Measurements from ENCODE around the gene CLMN. TPM values are rescaled to one million over a fixed set of nuclear protein-coding genes. Genes with fewer than 3 reads are reported as not detected.

The CLMN gene
- total RNA-seq, 4 donors from 2014 or later = 3.8 to 10.0 (median 5.3) TPM

DNA sequence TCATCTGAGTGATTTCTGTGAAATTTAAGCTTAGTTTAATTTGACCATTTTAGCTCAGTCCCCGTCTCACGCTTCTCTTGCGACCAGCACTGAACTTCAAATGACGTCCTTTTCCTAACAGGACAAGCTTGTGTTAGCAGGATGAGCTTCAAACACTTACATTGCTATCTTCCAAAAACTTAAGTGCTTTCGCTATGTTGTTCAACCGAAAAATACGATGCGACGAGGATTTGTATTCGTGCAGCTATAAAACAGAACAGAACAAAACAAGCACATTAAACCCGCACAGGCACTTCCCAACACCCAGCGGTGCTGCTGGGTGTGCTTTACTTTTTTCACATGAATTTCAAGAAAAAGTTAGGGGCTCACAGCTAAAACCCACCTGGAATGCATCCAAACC is 98.2 kb downstream of the CLMN start:
- Histone ChIP-seq H3K27ac (no peak overlapping the region), H3K4me1 (peaks cover 0 to 5% (median 0%) of the 10 kb centered on the region in 3 donors), H3K27me3 (peaks cover 10% of the 10 kb centered on the region), H3K36me3 (peaks cover 0 to 6% of the 10 kb centered on the region in 2 donors), H3K9me3 (no peaks in the 10 kb centered on the region), H3K4me3 (no peak overlapping the region)
- TF ChIP-seq POLR2A (IDR thresholded peaks at IDR 0.05) (no peak), POLR2AphosphoS5 (IDR thresholded peaks at IDR 0.05) (no peak), EP300 (IDR thresholded peaks at IDR 0.05) (no peak)
- TF ChIP-seq, protein P1, sequence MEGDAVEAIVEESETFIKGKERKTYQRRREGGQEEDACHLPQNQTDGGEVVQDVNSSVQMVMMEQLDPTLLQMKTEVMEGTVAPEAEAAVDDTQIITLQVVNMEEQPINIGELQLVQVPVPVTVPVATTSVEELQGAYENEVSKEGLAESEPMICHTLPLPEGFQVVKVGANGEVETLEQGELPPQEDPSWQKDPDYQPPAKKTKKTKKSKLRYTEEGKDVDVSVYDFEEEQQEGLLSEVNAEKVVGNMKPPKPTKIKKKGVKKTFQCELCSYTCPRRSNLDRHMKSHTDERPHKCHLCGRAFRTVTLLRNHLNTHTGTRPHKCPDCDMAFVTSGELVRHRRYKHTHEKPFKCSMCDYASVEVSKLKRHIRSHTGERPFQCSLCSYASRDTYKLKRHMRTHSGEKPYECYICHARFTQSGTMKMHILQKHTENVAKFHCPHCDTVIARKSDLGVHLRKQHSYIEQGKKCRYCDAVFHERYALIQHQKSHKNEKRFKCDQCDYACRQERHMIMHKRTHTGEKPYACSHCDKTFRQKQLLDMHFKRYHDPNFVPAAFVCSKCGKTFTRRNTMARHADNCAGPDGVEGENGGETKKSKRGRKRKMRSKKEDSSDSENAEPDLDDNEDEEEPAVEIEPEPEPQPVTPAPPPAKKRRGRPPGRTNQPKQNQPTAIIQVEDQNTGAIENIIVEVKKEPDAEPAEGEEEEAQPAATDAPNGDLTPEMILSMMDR (IDR thresholded peaks at IDR 0.05) = no peak
- 94 to 96% methylated on average over 9 to 12 of the region's 12 CpGs for WGBS, 2 donors (ENCODE audit: low coverage in 1 of 2)
- ATAC-seq = no peak

DNA sequence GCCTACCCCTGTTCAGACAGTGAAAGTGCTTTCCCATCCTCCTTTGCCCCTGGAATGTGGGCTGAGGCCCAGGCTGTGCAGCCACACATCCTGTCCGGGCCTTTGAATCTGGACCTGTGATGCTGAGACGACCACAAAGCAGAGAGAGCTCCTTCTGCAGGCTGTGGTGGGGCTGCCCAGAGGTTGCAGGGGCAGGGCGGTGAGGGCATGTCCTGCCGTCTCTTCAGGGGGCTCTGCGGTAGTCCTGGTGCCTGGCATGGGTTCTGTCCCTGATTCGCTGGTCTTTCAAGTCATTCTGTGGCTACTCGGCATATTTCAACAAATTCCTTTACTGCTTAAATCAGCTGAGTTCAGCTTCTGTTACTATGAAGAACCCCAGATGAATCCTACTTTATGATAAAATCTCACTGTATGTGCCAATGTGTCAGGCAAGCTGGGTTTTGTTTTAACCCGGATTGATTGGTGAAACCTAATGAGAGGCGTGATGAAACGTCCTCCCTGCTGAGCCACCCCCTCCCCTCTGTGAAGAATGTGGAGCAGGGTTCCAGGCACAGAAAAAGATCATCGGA is 99.0 kb downstream of the CLMN start:
- Histone ChIP-seq H3K9me3 (no peaks in the 10 kb centered on the region), H3K27ac (no peak overlapping the region), H3K4me3 (no peak overlapping the region), H3K36me3 (peaks cover 0 to 6% of the 10 kb centered on the region in 2 donors), H3K27me3 (peaks cover 5% of the 10 kb centered on the region), H3K4me1 (peaks cover 0 to 5% (median 0%) of the 10 kb centered on the region in 3 donors)
- ATAC-seq = no peak
- 60 to 70% methylated on average over 1 to 2 of the region's 11 CpGs for WGBS, 2 donors (ENCODE audit: low coverage in 1 of 2)
- TF ChIP-seq POLR2AphosphoS5 (IDR thresholded peaks at IDR 0.05) (no peak), POLR2A (IDR thresholded peaks at IDR 0.05) (no peak), EP300 (IDR thresholded peaks at IDR 0.05) (no peak)
- TF ChIP-seq, protein P1 (IDR thresholded peaks at IDR 0.05) = no peak

DNA sequence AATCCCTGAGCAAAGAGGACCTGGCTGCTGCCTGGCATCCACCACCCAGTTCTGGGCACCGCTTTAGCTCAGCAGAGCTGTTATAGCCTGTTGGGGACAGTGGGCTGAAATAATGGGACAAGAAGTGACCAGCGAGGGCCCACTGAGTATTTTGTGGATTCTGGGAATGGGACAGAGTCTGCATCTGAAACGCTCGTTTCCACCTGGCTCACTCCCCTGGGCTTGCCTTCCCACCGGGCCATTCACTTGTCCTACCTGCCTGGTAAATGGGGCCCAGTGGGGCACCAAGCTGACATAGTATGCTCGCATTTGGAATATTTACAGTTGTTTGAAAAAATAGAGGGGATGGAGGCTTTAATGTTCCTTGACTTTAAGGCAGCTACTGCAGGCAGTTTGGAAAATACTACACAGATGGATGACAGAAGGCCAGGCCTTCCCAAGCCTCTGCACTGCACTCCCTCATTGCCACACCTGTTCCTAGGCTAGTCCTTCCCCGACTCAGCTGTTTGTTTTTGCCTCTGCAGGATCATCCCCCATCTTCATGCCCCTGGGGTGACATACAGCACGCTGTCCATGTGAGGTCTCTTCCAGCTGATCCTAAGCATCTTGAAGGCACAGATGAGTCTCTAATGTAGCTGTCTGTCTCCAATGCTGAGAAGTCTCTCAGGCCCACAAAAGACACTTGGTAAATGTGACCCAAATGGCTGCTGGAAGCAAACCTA is 101.1 kb downstream of the CLMN start:
- ATAC-seq = no peak
- Histone ChIP-seq H3K36me3 (peaks cover 0 to 6% of the 10 kb centered on the region in 2 donors), H3K4me1 (peaks cover 0 to 5% (median 0%) of the 10 kb centered on the region in 3 donors), H3K27me3 (no peaks in the 10 kb centered on the region), H3K4me3 (no peak overlapping the region), H3K27ac (no peak overlapping the region), H3K9me3 (no peaks in the 10 kb centered on the region)
- WGBS, 2 donors (ENCODE audit: low coverage in 1 of 2) = 78 to 84% methylated on average over 4 to 7 of the region's 8 CpGs
- no peak for TF ChIP-seq POLR2A (IDR thresholded peaks at IDR 0.05)
- TF ChIP-seq, protein P1 (IDR thresholded peaks at IDR 0.05) = no peak
- TF ChIP-seq POLR2AphosphoS5 (IDR thresholded peaks at IDR 0.05) = no peak
- TF ChIP-seq EP300 (IDR thresholded peaks at IDR 0.05) = no peak

DNA sequence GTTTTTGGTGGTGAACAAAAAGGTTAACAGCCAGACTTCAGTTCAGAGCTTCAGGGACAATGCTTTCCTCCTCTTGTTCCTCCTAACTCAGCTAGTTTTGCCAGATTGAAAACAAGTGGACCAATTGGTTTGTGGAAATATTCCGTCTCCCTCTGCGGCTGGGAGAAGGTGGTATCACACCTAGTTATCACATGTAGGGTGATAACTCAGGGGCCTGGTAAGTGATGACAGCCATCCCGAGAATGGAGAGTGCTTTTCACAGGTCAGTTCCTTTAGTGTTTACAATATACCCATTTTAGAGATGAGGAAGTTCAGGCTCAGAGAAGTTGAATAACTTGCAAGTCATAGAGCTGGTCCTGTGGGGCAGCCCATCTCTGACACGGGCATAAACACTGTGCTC is 101.7 kb downstream of the CLMN start:
- Histone ChIP-seq H3K27ac (no peak overlapping the region), H3K9me3 (no peaks in the 10 kb centered on the region), H3K4me1 (peaks cover 0 to 5% (median 0%) of the 10 kb centered on the region in 3 donors), H3K27me3 (no peaks in the 10 kb centered on the region), H3K36me3 (peaks cover 0 to 6% of the 10 kb centered on the region in 2 donors), H3K4me3 (no peak overlapping the region)
- no peak for ATAC-seq
- 88 to 100% methylated on average over 2 to 3 of the region's 4 CpGs for WGBS, 2 donors (ENCODE audit: low coverage in 1 of 2)
- TF ChIP-seq POLR2A (IDR thresholded peaks at IDR 0.05) = no peak
- TF ChIP-seq EP300 (IDR thresholded peaks at IDR 0.05) = no peak
- TF ChIP-seq, protein P1 (IDR thresholded peaks at IDR 0.05) = no peak
- no peak for TF ChIP-seq POLR2AphosphoS5 (IDR thresholded peaks at IDR 0.05)

All from gastroesophageal sphincter (tissue), 4 donors.